Calu3 (cell line): ENCODE measurements around the gene C16orf46. TPM values are rescaled to one million over a fixed set of nuclear protein-coding genes. Genes with fewer than 3 reads are reported as not detected.

Source experiments
- BruUV-seq: library from RNA; stranded (reverse); fragments of 400-500 nt; replicated peaks from 2 replicates; lab custom pipeline; 2021; lab: Mats Ljungman, UMichigan
- CTCF ChIA-PET: fragments of 300-600 bp; sonication (Branson Sonifier 250); formaldehyde crosslinking; loops from one replicate; lab custom pipeline; 2022; ENCODE audit warnings: antibody characterized with exemption; lab: Charles Lee
- DNase-seq: peaks from one replicate; pipeline ENCODE4 v3.0.0; 2022
- H3K27ac Mint-ChIP-seq: one replicate; pipeline ENCODE4 v1.8.0; 2022; ENCODE audit warnings: mixed read lengths; ENCODE audit not compliant: unreplicated experiment
- H3K27me3 Mint-ChIP-seq: one replicate; pipeline ENCODE4 v1.8.0; 2022; ENCODE audit warnings: mixed read lengths; ENCODE audit not compliant: unreplicated experiment
- H3K36me3 Mint-ChIP-seq: one replicate; pipeline ENCODE4 v1.8.0; 2022; ENCODE audit warnings: mild to moderate bottlenecking, moderate library complexity, mixed read lengths; ENCODE audit not compliant: insufficient read depth, unreplicated experiment
- H3K4me1 Mint-ChIP-seq: one replicate; pipeline ENCODE4 v1.8.0; 2022; ENCODE audit warnings: mild to moderate bottlenecking, low read depth, mixed read lengths; ENCODE audit not compliant: unreplicated experiment
- H3K4me3 Mint-ChIP-seq: one replicate; pipeline ENCODE4 v1.8.0; 2022; ENCODE audit warnings: mild to moderate bottlenecking, low read depth, moderate library complexity, mixed read lengths; ENCODE audit not compliant: unreplicated experiment
- H3K9me3 Mint-ChIP-seq: one replicate; pipeline ENCODE4 v1.8.0; 2022; ENCODE audit warnings: low read depth, mixed read lengths; ENCODE audit not compliant: unreplicated experiment
- CTCF ChIP-seq: fragments of 200-600 bp; IDR thresholded peaks from one replicate; pipeline ENCODE4 v1.8.0; 2022; ENCODE audit warnings: antibody characterized with exemption; ENCODE audit not compliant: unreplicated experiment
- intact Hi-C: fragments of 100-400 bp; cut with micrococcal nuclease; formaldehyde crosslinking; loops from one replicate; pipeline ENCODE4 v1.10.0; 2022; ENCODE audit not compliant: unreplicated experiment
- total RNA-seq: library from RNA; stranded (reverse); gene quantifications from 2 replicates; pipeline ENCODE4 v1.2.3, GENCODE V29; 2022

The C16orf46 gene
- total RNA-seq, 1 experiment from 2014 or later = 2.2 TPM

DNA sequence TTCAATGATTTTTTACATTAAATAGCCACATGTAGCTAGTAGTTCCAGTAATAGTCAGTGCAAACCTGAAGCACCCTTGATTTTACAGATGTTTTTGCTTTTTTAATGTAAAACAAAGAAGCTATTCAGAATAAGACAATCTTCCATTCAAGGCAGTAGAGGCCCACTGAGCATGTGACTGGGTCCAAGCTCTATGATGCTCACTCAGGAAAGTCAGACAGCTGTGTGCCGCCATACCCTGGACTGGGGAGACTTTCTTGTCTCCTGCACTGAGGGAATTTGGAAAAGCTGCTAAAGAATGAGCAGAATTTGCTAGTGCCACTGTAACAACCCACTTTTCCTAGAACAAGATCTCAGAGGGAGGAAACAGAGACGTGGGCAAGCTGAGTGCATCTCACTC lies 58.5 kb downstream of the C16orf46 start:
- TF ChIP-seq CTCF = no peak
- Mint-ChIP-seq H3K27ac (no peak overlapping the region), H3K9me3 (no peaks in the 10 kb centered on the region), H3K36me3 (peaks cover 57% of the 10 kb centered on the region), H3K27me3 (no peaks in the 10 kb centered on the region), H3K4me1 (no peaks in the 10 kb centered on the region), H3K4me3 (no peak overlapping the region)
- DNase-seq = no peak
- intact Hi-C loops = no loop called here
- CTCF ChIA-PET = interaction anchor here (0.5 to 1.0 kb wide), 3 partner anchors 17 to 301 kb away, joined by 3 read pairs; partner anchors contain the start of gene ATMIN
- BruUV-seq = no TSS peak

GRCh38 chr16:81014672-81015071 lies 62.4 kb downstream of the C16orf46 start:
- BruUV-seq = no TSS peak
- CTCF ChIA-PET = no interaction called here
- TF ChIP-seq CTCF = no peak
- DNase-seq = no peak
- no peaks in the 10 kb centered on the region for H3K27me3 Mint-ChIP-seq
- intact Hi-C loops = no loop called here
- H3K27ac Mint-ChIP-seq = no peak overlapping the region
- no peaks in the 10 kb centered on the region for H3K4me1 Mint-ChIP-seq
- H3K9me3 Mint-ChIP-seq = no peaks in the 10 kb centered on the region
- peaks cover 57% of the 10 kb centered on the region for H3K36me3 Mint-ChIP-seq
- no peak overlapping the region for H3K4me3 Mint-ChIP-seq

GRCh38 chr16:81012974-81013373 lies 64.1 kb downstream of the C16orf46 start:
- CTCF ChIA-PET = no interaction called here
- no peaks in the 10 kb centered on the region for H3K9me3 Mint-ChIP-seq
- intact Hi-C loops = no loop called here
- no peak overlapping the region for H3K27ac Mint-ChIP-seq
- no TSS peak for BruUV-seq
- peaks cover 48% of the 10 kb centered on the region for H3K36me3 Mint-ChIP-seq
- no peaks in the 10 kb centered on the region for H3K27me3 Mint-ChIP-seq
- no peak for TF ChIP-seq CTCF
- no peak overlapping the region for H3K4me3 Mint-ChIP-seq
- no peaks in the 10 kb centered on the region for H3K4me1 Mint-ChIP-seq
- no peak for DNase-seq

Other genes starting within 250 kb of the C16orf46 start
- 111 and 123 TPM in 2 replicates for gene CMC2, start 70.4 kb downstream of the C16orf46 start, total RNA-seq
- gene CENPN, start 70.0 kb downstream of the C16orf46 start, total RNA-seq = 72.2 and 81.5 TPM in 2 replicates
- 61.3 and 64.3 TPM in 2 replicates for gene ATMIN, start 41.4 kb downstream of the C16orf46 start, total RNA-seq
- 85.2 and 109 TPM in 2 replicates for gene GCSH, start 19.2 kb upstream of the C16orf46 start, total RNA-seq
- 6.6 and 9.1 TPM in 2 replicates for gene BCO1, start 161.5 kb upstream of the C16orf46 start, total RNA-seq
- gene GAN, start 237.7 kb upstream of the C16orf46 start, total RNA-seq = 17.6 and 22.0 TPM in 2 replicates